GM23338 (cell line): Measurements from ENCODE around the gene FOXP2.

Experiments
- EZH2 ChIP-seq: fragments of 200-600 bp; sonication (generic); IDR thresholded peaks from one replicate; pipeline ENCODE4 v1.8.0; 2017; ENCODE audit warnings: antibody characterized with exemption, mild to moderate bottlenecking, low read depth; ENCODE audit not compliant: unreplicated experiment
- JUNB ChIP-seq: IDR thresholded peaks from one replicate; pipeline ENCODE4 v1.6.1; 2016; ENCODE audit warnings: antibody characterized with exemption; ENCODE audit not compliant: unreplicated experiment
- POLR2AphosphoS5 ChIP-seq: IDR thresholded peaks from 2 replicates; pipeline ENCODE4 v1.6.1; 2016; ENCODE audit warnings: antibody characterized with exemption, low read depth
- REST ChIP-seq: IDR thresholded peaks from one replicate; pipeline ENCODE4 v1.6.1; 2018; ENCODE audit warnings: antibody characterized with exemption; ENCODE audit not compliant: unreplicated experiment
- ZNF114 ChIP-seq: fragments of 250-450 bp; sonication (Bioruptor Pico); IDR thresholded peaks from 2 replicates; pipeline ENCODE4 v1.5.0; 2020; ENCODE audit warnings: mild to moderate bottlenecking, moderate library complexity
- TF ChIP-seq, protein P1 (sequence below), 2 experiments: fragments of 200-600 bp in 1 of 2; sonication (generic) in 1 of 2; conservative IDR thresholded peaks; 2 replicates each; pipeline versions ENCODE4 v1.5.1 to v1.6.1; 2016 to 2017; ENCODE audit warnings: antibody characterized with exemption in 2 of 2, low read depth in 2 of 2, mild to moderate bottlenecking in 2 of 2, moderate library complexity in 1 of 2

GRCh38 chr7:114708646-114709045, 294.0 kb downstream of the FOXP2 start:
- TF ChIP-seq, protein P1, sequence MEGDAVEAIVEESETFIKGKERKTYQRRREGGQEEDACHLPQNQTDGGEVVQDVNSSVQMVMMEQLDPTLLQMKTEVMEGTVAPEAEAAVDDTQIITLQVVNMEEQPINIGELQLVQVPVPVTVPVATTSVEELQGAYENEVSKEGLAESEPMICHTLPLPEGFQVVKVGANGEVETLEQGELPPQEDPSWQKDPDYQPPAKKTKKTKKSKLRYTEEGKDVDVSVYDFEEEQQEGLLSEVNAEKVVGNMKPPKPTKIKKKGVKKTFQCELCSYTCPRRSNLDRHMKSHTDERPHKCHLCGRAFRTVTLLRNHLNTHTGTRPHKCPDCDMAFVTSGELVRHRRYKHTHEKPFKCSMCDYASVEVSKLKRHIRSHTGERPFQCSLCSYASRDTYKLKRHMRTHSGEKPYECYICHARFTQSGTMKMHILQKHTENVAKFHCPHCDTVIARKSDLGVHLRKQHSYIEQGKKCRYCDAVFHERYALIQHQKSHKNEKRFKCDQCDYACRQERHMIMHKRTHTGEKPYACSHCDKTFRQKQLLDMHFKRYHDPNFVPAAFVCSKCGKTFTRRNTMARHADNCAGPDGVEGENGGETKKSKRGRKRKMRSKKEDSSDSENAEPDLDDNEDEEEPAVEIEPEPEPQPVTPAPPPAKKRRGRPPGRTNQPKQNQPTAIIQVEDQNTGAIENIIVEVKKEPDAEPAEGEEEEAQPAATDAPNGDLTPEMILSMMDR (conservative IDR thresholded peaks at IDR 0.05; ENCODE audit: low read depth in 2 of 2) = 0 out of 4 replicates have a peak, but pooled peaks of 1 of the 2 experiments have one; percentile 20
- TF ChIP-seq REST (no peak), ZNF114 (no peak), JUNB (no peak), POLR2AphosphoS5 (no peak), EZH2 (no peak)
